ENCODE measurements around the gene CHKA.

CHKA gene

DNA sequence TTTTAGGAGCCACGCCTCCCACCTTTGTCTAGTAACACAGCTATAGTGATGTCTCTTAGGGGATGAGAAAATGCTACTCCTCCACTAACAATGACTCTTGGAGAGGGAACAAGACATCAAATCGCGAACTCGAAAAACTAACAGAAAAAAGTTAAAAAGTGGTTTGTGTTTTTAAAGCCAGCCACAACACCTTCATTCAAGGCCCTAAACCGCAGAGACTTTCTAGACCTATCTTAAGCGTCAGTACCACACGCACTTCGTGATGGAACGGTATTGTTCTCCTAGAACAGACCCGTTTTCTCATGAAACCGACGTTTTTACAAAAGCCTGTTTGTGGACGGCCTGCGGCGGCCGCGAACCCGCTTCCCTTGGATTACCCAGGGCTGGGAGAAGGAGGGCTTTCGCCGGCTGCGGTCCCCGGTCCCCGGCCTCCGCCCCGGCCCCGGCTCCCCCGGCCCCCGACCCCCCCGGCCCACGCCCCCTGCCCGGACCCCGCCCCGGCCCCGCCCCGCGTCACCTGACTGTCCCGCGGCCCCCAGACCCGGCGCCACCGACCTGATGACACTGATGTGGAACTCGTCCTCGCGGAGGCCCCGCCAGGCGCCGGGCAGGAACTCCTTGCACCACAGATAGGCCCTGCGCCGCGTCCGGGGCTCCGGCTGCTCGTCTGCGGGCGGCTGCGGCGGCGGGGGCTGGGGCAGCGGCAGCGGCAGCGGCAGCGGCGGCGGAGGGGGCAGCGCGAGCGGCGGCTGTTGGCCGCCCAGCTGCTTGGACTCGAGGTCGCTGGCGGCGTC is 718 bp downstream of the CHKA start:
- TF ChIP-seq SIN3A (IDR thresholded peaks at IDR 0.05; ENCODE audit: borderline replicate concordance, insufficient read depth, low read length): no peak
- TF ChIP-seq TAF1 (IDR thresholded peaks at IDR 0.05; ENCODE audit: borderline replicate concordance, insufficient read depth, low read length): peak; percentile 55; the same call in 1 of the 2 replicates

DNA sequence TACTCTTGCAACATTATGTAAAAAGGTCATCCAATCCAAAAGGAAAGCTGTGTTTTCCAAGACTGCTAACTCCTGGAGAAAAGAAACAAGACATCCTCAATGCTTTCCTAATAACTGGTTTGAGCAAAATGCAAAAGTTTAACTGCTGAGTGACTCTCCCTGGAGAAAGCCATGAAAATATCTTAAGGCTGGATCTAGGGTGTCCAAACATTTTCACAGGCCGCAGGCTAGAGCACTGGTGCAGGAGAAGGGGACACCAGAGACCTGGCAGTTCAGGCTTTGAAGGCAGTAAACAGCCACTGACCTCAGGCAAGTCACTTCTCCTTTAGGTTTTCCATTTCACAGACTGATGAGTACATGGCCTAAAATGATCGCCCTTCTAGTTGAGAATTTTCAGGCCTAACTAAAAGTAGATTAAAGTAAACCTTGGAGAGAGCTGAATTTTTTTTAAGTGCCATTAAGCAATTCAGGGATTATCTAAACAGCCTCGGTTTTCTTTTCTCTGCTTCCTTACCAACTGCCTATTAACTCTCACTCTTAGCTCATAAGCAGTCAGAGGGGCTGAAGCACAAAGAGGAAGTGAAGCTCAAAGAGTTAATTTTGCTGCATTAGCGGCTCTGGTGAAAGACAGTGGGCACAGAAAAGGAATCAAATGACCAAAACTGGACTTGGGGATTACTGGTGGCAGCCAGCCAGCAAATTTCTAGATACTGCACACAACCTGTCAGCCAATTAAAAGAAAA is 2.3 kb downstream of the CHKA start:
- TF ChIP-seq FOXP2 (optimal IDR thresholded peaks at IDR 0.05; ENCODE audit: borderline replicate concordance, extremely low read depth, extremely low read length, insufficient read depth) (no peak), SIN3A (IDR thresholded peaks at IDR 0.05; ENCODE audit: borderline replicate concordance, insufficient read depth, low read length) (no peak), POLR2AphosphoS5 (IDR thresholded peaks at IDR 0.05; ENCODE audit: low read depth, low read length) (no peak), TAF1 (IDR thresholded peaks at IDR 0.05; ENCODE audit: borderline replicate concordance, insufficient read depth, low read length) (no peak)
- TF ChIP-seq, protein P1, sequence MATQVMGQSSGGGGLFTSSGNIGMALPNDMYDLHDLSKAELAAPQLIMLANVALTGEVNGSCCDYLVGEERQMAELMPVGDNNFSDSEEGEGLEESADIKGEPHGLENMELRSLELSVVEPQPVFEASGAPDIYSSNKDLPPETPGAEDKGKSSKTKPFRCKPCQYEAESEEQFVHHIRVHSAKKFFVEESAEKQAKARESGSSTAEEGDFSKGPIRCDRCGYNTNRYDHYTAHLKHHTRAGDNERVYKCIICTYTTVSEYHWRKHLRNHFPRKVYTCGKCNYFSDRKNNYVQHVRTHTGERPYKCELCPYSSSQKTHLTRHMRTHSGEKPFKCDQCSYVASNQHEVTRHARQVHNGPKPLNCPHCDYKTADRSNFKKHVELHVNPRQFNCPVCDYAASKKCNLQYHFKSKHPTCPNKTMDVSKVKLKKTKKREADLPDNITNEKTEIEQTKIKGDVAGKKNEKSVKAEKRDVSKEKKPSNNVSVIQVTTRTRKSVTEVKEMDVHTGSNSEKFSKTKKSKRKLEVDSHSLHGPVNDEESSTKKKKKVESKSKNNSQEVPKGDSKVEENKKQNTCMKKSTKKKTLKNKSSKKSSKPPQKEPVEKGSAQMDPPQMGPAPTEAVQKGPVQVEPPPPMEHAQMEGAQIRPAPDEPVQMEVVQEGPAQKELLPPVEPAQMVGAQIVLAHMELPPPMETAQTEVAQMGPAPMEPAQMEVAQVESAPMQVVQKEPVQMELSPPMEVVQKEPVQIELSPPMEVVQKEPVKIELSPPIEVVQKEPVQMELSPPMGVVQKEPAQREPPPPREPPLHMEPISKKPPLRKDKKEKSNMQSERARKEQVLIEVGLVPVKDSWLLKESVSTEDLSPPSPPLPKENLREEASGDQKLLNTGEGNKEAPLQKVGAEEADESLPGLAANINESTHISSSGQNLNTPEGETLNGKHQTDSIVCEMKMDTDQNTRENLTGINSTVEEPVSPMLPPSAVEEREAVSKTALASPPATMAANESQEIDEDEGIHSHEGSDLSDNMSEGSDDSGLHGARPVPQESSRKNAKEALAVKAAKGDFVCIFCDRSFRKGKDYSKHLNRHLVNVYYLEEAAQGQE (IDR thresholded peaks at IDR 0.05; ENCODE audit: insufficient read depth in 1 of 2, low read depth in 2 of 2, low read length in 2 of 2): no peak

DNA sequence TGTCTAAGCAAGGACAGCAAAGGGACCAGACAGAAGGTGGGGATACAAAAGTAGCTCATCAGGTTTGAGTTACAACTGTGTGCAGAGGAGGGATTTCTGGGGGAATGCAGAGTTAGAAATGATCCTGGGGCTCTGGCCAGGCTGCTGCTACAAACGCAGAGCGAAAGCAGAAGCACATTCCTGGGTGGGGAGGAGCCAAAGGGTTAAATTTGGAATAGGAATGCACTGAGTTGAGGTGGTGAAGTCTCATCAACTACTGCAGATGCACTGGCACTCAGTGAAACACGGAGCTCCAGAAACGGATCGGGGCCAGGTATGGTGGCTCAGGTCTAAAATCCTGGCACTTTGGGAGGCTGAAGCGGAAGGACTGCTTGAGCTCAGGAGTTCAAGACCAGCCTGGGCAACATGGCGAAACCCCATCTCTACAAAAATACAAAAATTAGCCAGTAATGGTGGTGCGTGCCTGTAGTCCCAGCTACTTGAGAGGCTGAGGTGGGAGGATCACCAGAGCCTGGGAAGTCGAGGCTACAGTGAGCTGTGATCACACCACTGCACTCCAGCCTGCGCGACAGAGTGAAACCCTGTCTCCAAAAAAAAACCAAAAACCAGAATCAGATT is 3.2 kb downstream of the CHKA start:
- TF ChIP-seq FOXP2 (optimal IDR thresholded peaks at IDR 0.05; ENCODE audit: borderline replicate concordance, extremely low read depth, extremely low read length, insufficient read depth): no peak
- no peak for TF ChIP-seq TAF1 (IDR thresholded peaks at IDR 0.05; ENCODE audit: borderline replicate concordance, insufficient read depth, low read length)
- TF ChIP-seq POLR2AphosphoS5 (IDR thresholded peaks at IDR 0.05; ENCODE audit: low read depth, low read length): no peak

DNA sequence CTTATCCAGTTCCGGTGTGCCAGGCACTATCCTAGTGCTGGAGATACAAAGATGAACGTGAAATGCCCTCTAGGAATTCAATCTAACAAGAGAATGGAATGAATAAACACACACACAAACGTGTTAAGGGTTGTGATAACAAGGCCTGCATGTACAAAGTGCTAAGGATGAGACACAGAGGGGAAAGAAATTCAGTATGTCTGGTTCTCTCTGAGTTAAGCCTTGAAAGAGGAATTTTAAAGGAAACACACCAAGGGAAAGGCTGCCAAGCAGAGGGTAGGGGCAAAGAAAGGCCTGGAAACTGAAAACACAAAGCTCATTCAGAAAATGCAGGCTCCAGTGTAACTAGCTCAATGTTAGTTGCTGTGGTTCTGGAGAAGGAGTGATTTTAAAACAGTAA is 4.2 kb downstream of the CHKA start:
- TF ChIP-seq POLR2AphosphoS5 (IDR thresholded peaks at IDR 0.05; ENCODE audit: low read depth, low read length): no peak
- no peak for TF ChIP-seq FOXP2 (optimal IDR thresholded peaks at IDR 0.05; ENCODE audit: borderline replicate concordance, extremely low read depth, extremely low read length, insufficient read depth)

DNA sequence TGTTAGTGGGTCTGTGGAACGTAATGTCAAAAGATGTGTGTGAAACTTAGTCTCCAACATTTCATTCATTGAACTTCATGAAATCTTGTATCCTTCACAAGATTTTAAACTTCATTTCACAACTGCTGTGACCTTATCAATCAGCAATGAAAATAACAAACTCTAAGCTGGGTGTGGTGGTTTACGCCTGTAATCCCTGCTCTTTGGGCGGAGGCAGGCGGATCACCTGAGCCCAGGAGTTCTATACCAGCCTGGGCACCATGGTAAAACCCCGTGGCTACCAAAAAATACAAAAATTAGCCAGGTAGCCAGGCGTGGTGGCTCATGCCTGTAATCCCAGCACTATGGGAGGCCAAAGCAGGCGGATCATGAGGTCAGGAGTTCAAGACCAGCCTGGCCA is 5.1 kb downstream of the CHKA start:
- TF ChIP-seq, protein P1 (IDR thresholded peaks at IDR 0.05; ENCODE audit: insufficient read depth in 1 of 2, low read depth in 2 of 2, low read length in 2 of 2): no peak
- no peak for TF ChIP-seq SIN3A (IDR thresholded peaks at IDR 0.05; ENCODE audit: borderline replicate concordance, insufficient read depth, low read length)
- TF ChIP-seq FOXP2 (optimal IDR thresholded peaks at IDR 0.05; ENCODE audit: borderline replicate concordance, extremely low read depth, extremely low read length, insufficient read depth): no peak
- no peak for TF ChIP-seq TAF1 (IDR thresholded peaks at IDR 0.05; ENCODE audit: borderline replicate concordance, insufficient read depth, low read length)
- no peak for TF ChIP-seq POLR2AphosphoS5 (IDR thresholded peaks at IDR 0.05; ENCODE audit: low read depth, low read length)

DNA sequence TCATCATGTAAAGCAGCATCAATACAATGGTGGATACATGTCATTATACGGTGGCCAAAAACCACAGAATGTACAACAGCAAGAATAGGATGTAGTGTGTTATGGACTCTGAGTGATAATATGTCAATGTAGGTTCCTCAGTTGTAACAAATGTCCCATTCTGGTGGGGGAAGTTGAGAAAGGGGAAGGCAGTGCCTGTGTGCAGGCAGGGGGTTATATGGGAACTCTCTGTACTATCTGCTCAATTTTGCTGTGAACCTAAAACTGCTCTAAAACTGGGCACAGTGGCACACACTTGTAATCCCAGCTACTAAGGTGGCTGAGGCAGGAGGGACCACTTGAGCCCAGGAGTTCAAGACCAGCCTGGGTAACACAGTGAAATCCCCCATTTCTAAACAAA is 5.9 kb downstream of the CHKA start:
- no peak for TF ChIP-seq SIN3A (IDR thresholded peaks at IDR 0.05; ENCODE audit: borderline replicate concordance, insufficient read depth, low read length)
- TF ChIP-seq, protein P1 (IDR thresholded peaks at IDR 0.05; ENCODE audit: insufficient read depth in 1 of 2, low read depth in 2 of 2, low read length in 2 of 2): no peak
- TF ChIP-seq TAF1 (IDR thresholded peaks at IDR 0.05; ENCODE audit: borderline replicate concordance, insufficient read depth, low read length): no peak
- TF ChIP-seq FOXP2 (optimal IDR thresholded peaks at IDR 0.05; ENCODE audit: borderline replicate concordance, extremely low read depth, extremely low read length, insufficient read depth): no peak
- no peak for TF ChIP-seq POLR2AphosphoS5 (IDR thresholded peaks at IDR 0.05; ENCODE audit: low read depth, low read length)
